Activated T-cell treated with anti-CD3 and anti-CD28 coated beads, Interleukin-2, amount 50 U/mL, for 24 hours (primary cell): Measurements from ENCODE around the gene CACNG8.
A peak's percentile ranks its signal among the peaks of the same experiment; 100 is the strongest.

ENCODE experiments used
- DNase-seq: peaks from one replicate; pipeline ENCODE4 v3.0.0-alpha.2; 2020
- H3K27ac Mint-ChIP-seq: 2 replicates; pipeline ENCODE4 v1.8.0; 2020; ENCODE audit warnings: mild to moderate bottlenecking, mixed read lengths
- H3K27me3 Mint-ChIP-seq: 2 replicates; pipeline ENCODE4 v1.8.0; 2020; ENCODE audit warnings: mixed read lengths
- H3K36me3 Mint-ChIP-seq: 2 replicates; pipeline ENCODE4 v1.8.0; 2020; ENCODE audit warnings: low read depth, mixed read lengths
- H3K4me1 Mint-ChIP-seq: 2 replicates; pipeline ENCODE4 v1.8.0; 2020; ENCODE audit warnings: low read depth, mixed read lengths
- H3K4me3 Mint-ChIP-seq: 2 replicates; pipeline ENCODE4 v1.8.0; 2020; ENCODE audit warnings: mild to moderate bottlenecking, moderate library complexity, mixed read lengths
- H3K9me3 Mint-ChIP-seq: 2 replicates; pipeline ENCODE4 v1.8.0; 2020; ENCODE audit warnings: mixed read lengths

Gene CACNG8

DNA sequence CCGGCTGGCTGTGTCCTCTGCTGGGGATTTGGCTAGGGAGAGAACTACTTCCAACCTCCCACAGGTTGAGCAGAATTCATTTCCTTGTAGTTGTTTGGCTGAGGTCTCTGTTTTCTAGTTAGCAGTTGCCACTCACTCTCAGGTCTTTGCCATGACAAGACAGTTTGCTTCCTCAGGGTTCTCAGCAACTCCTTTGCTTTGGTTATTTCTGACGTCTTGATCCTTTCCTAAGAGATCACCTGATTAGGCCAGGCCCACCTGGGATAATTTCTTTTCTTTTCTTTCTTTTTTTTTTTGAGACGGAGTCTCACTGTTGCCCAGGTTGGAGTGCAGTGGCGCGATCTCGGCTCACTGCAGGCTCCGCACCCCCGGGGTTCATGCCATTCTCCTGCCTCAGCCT lies 9.4 kb upstream of the CACNG8 start:
- Mint-ChIP-seq H3K9me3 (no peaks in the 10 kb centered on the region), H3K36me3 (no peaks in the 10 kb centered on the region), H3K4me3 (no peak overlapping the region), H3K4me1 (peaks cover 1% of the 10 kb centered on the region), H3K27ac (no peak overlapping the region), H3K27me3 (peaks cover 46% of the 10 kb centered on the region)
- no peak for DNase-seq

DNA sequence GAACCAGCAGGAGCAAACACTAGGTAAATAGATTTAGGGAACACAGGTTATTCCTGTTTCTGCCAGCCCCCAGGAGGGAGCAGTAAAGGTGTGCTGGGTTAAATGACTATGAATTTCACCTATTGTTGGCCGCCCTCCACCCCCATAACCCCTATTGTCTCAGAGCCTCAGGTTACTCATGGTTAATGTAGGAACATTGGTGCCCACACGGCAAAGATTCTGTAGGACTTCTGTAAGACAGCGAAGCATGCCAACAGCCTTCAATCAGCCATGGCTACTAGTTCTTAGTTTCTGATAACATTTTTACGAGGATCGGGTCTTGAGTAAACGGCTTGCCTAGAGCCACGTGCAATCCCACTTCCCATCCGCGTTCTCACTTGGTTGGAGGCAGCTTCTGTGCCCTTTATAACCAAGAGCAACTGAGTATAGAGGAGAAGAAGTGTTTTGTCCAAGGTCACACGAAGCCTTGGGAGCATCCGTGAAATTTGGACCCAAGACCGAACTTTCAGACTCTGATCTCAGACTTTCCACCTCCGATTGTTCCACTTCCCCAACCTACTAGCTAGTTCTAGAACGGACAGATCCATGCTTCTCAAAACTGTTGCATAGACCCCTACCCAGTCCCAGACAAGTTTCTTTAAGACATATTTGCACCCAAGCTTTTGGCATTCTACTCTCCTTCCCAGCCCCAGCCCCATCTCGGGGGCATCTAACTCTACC lies 5.1 kb upstream of the CACNG8 start:
- Mint-ChIP-seq H3K4me3 (no peak overlapping the region), H3K27me3 (peaks cover 68% of the 10 kb centered on the region), H3K9me3 (no peaks in the 10 kb centered on the region), H3K27ac (no peak overlapping the region), H3K36me3 (no peaks in the 10 kb centered on the region), H3K4me1 (peaks cover 4% of the 10 kb centered on the region)
- no peak for DNase-seq

GRCh38 chr19:53958168-53958571 lies 4.6 kb upstream of the CACNG8 start:
- H3K4me1 Mint-ChIP-seq: peaks cover 4% of the 10 kb centered on the region
- H3K36me3 Mint-ChIP-seq: no peaks in the 10 kb centered on the region
- no peak overlapping the region for H3K4me3 Mint-ChIP-seq
- no peaks in the 10 kb centered on the region for H3K9me3 Mint-ChIP-seq
- H3K27ac Mint-ChIP-seq: no peak overlapping the region
- H3K27me3 Mint-ChIP-seq: peaks cover 67% of the 10 kb centered on the region
- DNase-seq: no peak

DNA sequence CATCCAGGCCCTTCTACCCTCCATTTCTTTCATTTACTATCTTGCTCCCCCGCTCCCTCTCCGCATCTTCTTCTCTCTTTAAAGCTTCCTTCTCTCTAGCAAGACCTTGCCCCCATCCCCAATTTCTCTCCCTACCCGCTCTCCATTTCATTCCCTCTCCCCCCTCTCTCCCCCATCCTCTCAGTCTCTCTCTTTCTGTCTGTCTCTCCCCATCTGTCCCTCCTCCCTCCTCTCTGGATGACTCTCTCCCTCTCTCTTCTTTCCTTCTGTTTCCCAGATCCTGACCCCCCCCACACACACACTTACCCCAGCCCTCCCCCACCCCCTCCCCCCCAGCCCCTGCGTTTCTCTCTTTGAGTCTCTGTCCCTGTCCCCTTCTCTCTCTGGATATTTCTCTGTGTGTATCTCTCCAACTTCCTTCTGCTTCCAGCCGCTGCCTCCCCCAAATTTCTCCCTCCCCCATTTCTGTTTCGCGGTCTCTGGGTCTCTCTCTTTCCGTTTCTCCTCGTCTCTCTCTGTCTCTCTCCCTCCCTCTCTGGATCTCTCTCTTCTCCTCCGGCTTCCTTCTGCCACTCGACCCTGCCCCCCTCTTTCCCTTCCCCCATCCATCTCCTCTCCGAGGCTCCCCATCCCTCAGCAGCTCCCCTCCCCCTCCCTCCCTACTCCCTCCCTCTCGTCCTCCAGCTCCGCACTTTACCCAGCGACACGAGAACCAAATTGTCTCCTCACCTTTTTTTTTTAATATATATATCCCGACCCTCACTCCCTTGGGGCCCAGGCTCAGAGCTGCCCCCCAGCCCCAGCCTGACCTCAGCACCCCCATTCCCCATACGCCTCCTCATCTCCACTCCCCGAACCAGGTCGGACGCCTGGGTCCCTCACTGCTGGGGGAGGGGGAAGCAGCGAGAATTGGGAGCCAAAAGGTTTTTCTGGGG lies 3.6 kb upstream of the CACNG8 start:
- Mint-ChIP-seq H3K4me1 (peaks cover 4% of the 10 kb centered on the region), H3K9me3 (no peaks in the 10 kb centered on the region), H3K4me3 (no peak overlapping the region), H3K36me3 (no peaks in the 10 kb centered on the region), H3K27me3 (peaks cover 71% of the 10 kb centered on the region), H3K27ac (no peak overlapping the region)
- DNase-seq: no peak

DNA sequence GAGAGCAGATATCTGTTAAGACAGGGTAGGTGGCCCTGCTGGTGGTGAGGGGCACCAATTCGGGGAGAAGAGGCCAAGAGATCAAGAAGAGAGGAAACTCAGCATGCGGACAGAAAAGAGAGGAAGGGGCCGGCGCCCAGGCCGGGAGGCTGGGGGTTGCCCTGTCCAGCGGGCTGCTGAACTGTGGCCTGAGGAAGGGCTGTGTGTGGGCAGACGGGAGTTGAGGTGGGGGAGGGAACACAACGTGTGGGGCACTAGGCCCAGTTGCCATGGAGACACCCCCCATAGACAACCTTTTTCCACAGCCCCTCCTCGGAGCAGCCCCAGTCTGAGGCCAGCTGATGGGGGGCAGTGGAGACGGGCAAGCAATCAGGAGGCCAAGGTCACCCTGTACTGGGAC lies 2.5 kb upstream of the CACNG8 start:
- no peaks in the 10 kb centered on the region for H3K9me3 Mint-ChIP-seq
- peaks cover 4% of the 10 kb centered on the region for H3K4me1 Mint-ChIP-seq
- peaks cover 77% of the 10 kb centered on the region for H3K27me3 Mint-ChIP-seq
- DNase-seq: no peak
- no peak overlapping the region for H3K4me3 Mint-ChIP-seq
- no peaks in the 10 kb centered on the region for H3K36me3 Mint-ChIP-seq
- H3K27ac Mint-ChIP-seq: no peak overlapping the region

- Mint-ChIP-seq H3K27ac (no peak overlapping the region), H3K9me3 (no peaks in the 10 kb centered on the region), H3K4me3 (no peak overlapping the region), H3K36me3 (no peaks in the 10 kb centered on the region), H3K4me1 (peaks cover 4% of the 10 kb centered on the region), H3K27me3 (peaks cover 80% of the 10 kb centered on the region)
- no peak for DNase-seq
Measured at GRCh38 chr19:53960886-53961285, 1.9 kb upstream of the CACNG8 start.

DNA sequence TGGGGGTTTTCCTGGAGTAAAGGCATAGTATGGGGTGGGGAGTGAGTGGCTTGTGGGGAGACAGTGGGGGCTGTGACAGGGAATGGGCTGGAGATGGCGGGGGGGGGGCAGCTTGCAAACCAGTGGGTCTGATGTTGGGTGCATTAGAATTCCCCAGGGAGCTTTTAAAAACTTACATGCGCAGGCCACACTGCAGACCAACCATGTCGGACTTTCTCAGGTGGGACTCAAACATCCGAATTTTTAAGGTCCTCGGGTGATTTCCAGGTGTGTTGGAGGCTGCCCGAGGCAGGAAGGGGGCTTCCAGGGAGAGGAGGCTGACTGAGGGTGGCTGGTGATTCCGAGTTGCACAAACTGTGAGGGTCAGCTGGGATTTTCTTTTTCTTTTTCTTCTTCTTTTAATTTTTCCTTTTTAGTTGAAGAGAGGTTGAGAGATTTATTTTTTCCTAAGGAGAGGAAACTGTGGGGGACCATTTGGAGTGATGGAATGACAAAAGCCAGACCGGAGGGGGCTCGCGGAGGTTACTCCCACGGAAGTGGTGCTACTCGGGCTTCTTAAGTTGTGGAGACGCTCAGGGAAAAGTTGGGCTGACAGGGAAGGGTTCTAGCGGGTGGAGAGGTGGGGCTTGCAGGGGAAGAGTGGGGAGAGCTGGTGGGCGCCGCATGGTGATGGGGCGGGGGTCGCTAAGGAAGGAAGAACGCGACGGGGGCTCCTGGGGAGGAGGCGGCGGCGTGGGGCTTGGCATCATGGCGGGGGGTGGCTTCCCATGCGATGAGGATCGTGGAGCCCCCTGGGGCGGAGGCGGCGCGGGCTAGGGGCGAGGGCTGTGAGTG lies 997 bp upstream of the CACNG8 start:
- Mint-ChIP-seq H3K4me3 (no peak overlapping the region), H3K27me3 (peaks cover 80% of the 10 kb centered on the region), H3K36me3 (no peaks in the 10 kb centered on the region), H3K9me3 (no peaks in the 10 kb centered on the region), H3K4me1 (peaks cover 4% of the 10 kb centered on the region), H3K27ac (no peak overlapping the region)
- DNase-seq: no peak

DNA sequence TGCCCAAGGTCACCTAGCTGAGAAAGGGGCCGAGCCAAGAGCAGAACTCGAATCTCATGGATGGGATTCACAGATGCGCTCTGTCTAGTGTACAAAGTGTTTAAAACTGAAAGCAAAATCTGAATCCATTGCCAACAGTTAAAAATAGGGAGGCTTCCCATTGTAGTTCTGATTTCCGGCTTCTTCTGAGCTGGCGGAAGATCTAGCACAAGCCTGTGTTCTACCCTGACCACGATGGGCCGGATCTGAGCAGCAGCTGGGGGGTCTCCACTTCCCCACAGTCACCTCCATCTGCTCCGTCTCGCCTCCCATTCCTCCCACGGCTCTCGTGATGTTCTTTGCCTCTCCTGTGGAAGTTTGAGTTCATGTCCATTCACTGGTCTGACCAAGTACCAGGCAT lies 2.4 kb downstream of the CACNG8 start:
- Mint-ChIP-seq H3K27ac (no peak overlapping the region), H3K4me3 (no peak overlapping the region), H3K9me3 (no peaks in the 10 kb centered on the region), H3K36me3 (no peaks in the 10 kb centered on the region), H3K4me1 (peaks cover 3% of the 10 kb centered on the region), H3K27me3 (peaks cover 68% of the 10 kb centered on the region)
- no peak for DNase-seq

DNA sequence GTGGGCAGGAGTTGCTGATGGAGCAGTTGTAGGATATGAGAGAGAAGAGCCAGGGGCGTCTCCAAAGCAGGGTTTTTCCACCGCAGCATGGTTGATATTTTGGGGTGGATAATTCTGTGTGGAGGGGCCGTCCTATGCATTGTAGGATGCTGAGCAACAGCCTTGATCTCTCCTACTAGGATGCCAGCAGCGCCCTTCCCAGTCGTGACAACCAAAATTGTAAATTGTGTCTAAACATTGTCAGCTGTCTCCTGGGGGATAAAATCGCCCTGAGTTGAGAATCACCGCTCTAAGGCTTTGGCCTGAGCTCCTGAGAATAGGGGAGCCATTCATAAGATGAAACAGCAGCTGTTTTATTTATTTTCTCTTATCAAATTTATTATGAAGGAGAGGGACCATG lies 4.2 kb downstream of the CACNG8 start:
- Mint-ChIP-seq H3K4me1 (no peaks in the 10 kb centered on the region), H3K27ac (no peak overlapping the region), H3K36me3 (no peaks in the 10 kb centered on the region), H3K4me3 (no peak overlapping the region), H3K27me3 (peaks cover 58% of the 10 kb centered on the region), H3K9me3 (no peaks in the 10 kb centered on the region)
- DNase-seq: no peak

DNA sequence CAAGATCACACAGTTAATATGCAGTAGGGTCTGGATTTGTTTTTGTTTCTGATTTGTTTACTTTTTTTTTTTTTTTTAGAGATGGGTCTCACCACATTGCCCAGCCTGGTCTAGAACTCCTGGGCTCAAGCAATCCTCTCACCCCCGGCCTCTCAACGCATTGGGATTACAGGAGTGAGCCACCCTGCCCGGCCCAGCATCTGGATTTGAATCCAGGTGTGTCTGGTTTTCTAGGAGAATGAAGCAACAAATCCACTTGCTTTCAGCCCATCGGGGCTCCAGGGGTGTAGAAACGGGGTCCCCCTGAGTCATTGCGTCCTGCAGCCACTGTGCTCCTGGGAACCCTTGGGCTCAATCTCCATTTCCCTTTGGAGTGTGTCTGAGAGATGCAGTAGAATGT lies 6.6 kb downstream of the CACNG8 start:
- no peak for DNase-seq
- Mint-ChIP-seq H3K4me3 (no peak overlapping the region), H3K36me3 (no peaks in the 10 kb centered on the region), H3K27me3 (peaks cover 59% of the 10 kb centered on the region), H3K4me1 (no peaks in the 10 kb centered on the region), H3K9me3 (no peaks in the 10 kb centered on the region), H3K27ac (no peak overlapping the region)

GRCh38 chr19:53971673-53972072 lies 8.9 kb downstream of the CACNG8 start:
- peaks cover 56% of the 10 kb centered on the region for H3K27me3 Mint-ChIP-seq
- no peaks in the 10 kb centered on the region for H3K36me3 Mint-ChIP-seq
- H3K27ac Mint-ChIP-seq: no peak overlapping the region
- no peak overlapping the region for H3K4me3 Mint-ChIP-seq
- no peaks in the 10 kb centered on the region for H3K9me3 Mint-ChIP-seq
- no peaks in the 10 kb centered on the region for H3K4me1 Mint-ChIP-seq
- no peak for DNase-seq

DNA sequence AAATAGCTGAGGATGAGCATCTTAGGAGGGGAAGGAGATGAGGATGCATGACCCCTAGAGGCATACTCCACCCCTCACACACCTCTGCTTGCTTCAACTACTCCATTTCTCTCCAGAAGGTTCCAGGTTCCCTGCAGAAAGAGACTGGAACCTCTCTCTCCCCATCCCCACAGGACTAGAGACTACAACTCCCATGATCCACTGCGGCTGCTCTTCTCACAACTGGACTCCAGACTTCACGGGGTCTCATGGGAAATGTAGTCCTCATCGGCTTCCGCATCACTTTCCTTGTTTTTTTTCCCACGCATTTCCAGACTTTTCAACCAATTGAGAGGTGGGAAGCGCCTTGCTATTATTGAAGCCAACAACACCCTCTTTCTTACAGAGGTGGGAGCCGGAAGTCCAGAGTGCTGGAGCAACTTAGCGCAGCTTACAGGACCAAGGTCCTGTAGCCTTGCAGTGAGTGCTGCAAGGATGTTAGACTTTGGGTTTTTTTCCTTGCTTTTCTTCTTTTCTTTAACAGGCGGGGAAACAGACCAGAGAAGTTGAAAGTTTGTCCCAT lies 14.8 kb downstream of the CACNG8 start:
- H3K4me3 Mint-ChIP-seq: peak overlapping the region; percentile 56

GRCh38 chr19:53977991-53978731 lies 15.4 kb downstream of the CACNG8 start:
- Mint-ChIP-seq H3K27me3 (peaks cover 72% of the 10 kb centered on the region), H3K36me3 (no peaks in the 10 kb centered on the region), H3K4me1 (peaks cover 31% of the 10 kb centered on the region), H3K4me3 (peak overlapping the region; percentile 56), H3K27ac (no peak overlapping the region), H3K9me3 (no peaks in the 10 kb centered on the region)
- peak; percentile 51 for DNase-seq

More for the DNA sequence above, 14.8 kb downstream of the CACNG8 start:
- H3K27me3 Mint-ChIP-seq: peaks cover 79% of the 10 kb centered on the region
- H3K27ac Mint-ChIP-seq: no peak overlapping the region
- peak; percentile 59 for DNase-seq
- no peaks in the 10 kb centered on the region for H3K36me3 Mint-ChIP-seq
- no peaks in the 10 kb centered on the region for H3K9me3 Mint-ChIP-seq
- H3K4me1 Mint-ChIP-seq: peaks cover 31% of the 10 kb centered on the region
